IPS DF 6.9 (cell line): ENCODE results near the gene TANC1.

Experiments used
- DNase-seq: peaks from one replicate; pipeline ENCODE4 v3.0.0-alpha.2; 2013; ENCODE audit warnings: low read depth, low spot score
- H3K27ac ChIP-seq: one replicate; pipeline ENCODE4 v1.5.1; 2013; ENCODE audit warnings: low read length, control low read depth
- H3K27me3 ChIP-seq: 2 replicates; pipeline ENCODE4 v1.6.1; 2013; ENCODE audit warnings: mild to moderate bottlenecking, low read length; ENCODE audit not compliant: control insufficient read depth, insufficient read depth
- H3K36me3 ChIP-seq: 2 replicates; pipeline ENCODE4 v1.6.1; 2013; ENCODE audit warnings: low read length; ENCODE audit not compliant: control insufficient read depth, insufficient read depth
- H3K4me1 ChIP-seq: 2 replicates; pipeline ENCODE4 v1.6.1; 2013; ENCODE audit warnings: low read length; ENCODE audit not compliant: control insufficient read depth, insufficient read depth
- H3K4me3 ChIP-seq: 2 replicates; pipeline ENCODE4 v1.5.1; 2013; ENCODE audit warnings: mild to moderate bottlenecking, low read length
- H3K9me3 ChIP-seq: 2 replicates; pipeline ENCODE4 v1.6.1; 2013; ENCODE audit warnings: low read length, inconsistent platforms; ENCODE audit not compliant: control insufficient read depth, insufficient read depth
- WGBS: extraction: QIAGEN DNeasy Blood & Tissue Kit; methylation state at CpG from one replicate; pipeline ENCODE4 v1.1.7; 2013; ENCODE audit warnings: mixed read lengths, missing lambda C conversion rate; ENCODE audit not compliant: insufficient read length, insufficient coverage; 5-methylcytosine and 5-hydroxymethylcytosine counted together

Gene TANC1

GRCh38 chr2:159082119-159082518 is 113.7 kb downstream of the TANC1 start:
- Histone ChIP-seq H3K4me3 (no peak overlapping the region), H3K27ac (no peak overlapping the region), H3K4me1 (no peaks in the 10 kb centered on the region; the same call in 1 of the 2 replicates), H3K27me3 (no peaks in the 10 kb centered on the region), H3K9me3 (no peaks in the 10 kb centered on the region), H3K36me3 (no peaks in the 10 kb centered on the region)
- no peak for DNase-seq
- no CpG with 5 or more reads among the region's 4 CpGs for WGBS

- Histone ChIP-seq H3K4me3 (no peak overlapping the region), H3K27ac (no peak overlapping the region), H3K9me3 (no peaks in the 10 kb centered on the region), H3K27me3 (no peaks in the 10 kb centered on the region), H3K36me3 (no peaks in the 10 kb centered on the region), H3K4me1 (no peaks in the 10 kb centered on the region; the same call in 1 of the 2 replicates)
- DNase-seq, result no peak
- no CpG with 5 or more reads among the region's 7 CpGs for WGBS
Measured at GRCh38 chr2:159084384-159085370, 116.2 kb downstream of the TANC1 start.

- no peaks in the 10 kb centered on the region for H3K4me1 ChIP-seq
- no peaks in the 10 kb centered on the region for H3K36me3 ChIP-seq
- no peak for DNase-seq
- H3K27me3 ChIP-seq, result no peaks in the 10 kb centered on the region
- H3K27ac ChIP-seq, result no peak overlapping the region
- H3K9me3 ChIP-seq, result no peaks in the 10 kb centered on the region
- no peak overlapping the region for H3K4me3 ChIP-seq
- WGBS, result no CpG with 5 or more reads among the region's 1 CpG
Measured at GRCh38 chr2:159086342-159086741, 117.9 kb downstream of the TANC1 start.

GRCh38 chr2:159086826-159087225 is 118.4 kb downstream of the TANC1 start:
- Histone ChIP-seq H3K27me3 (no peaks in the 10 kb centered on the region), H3K4me1 (no peaks in the 10 kb centered on the region), H3K9me3 (no peaks in the 10 kb centered on the region), H3K36me3 (no peaks in the 10 kb centered on the region), H3K27ac (no peak overlapping the region), H3K4me3 (no peak overlapping the region)
- no CpG with 5 or more reads among the region's 4 CpGs for WGBS
- no peak for DNase-seq

GRCh38 chr2:159088906-159089305 is 120.5 kb downstream of the TANC1 start:
- Histone ChIP-seq H3K36me3 (no peaks in the 10 kb centered on the region), H3K27me3 (no peaks in the 10 kb centered on the region), H3K4me3 (no peak overlapping the region), H3K9me3 (no peaks in the 10 kb centered on the region), H3K4me1 (no peaks in the 10 kb centered on the region), H3K27ac (no peak overlapping the region)
- DNase-seq, result no peak
- no CpG with 5 or more reads among the region's 1 CpG for WGBS

- H3K4me1 ChIP-seq, result no peaks in the 10 kb centered on the region
- H3K27me3 ChIP-seq, result no peaks in the 10 kb centered on the region
- H3K9me3 ChIP-seq, result no peaks in the 10 kb centered on the region
- H3K4me3 ChIP-seq, result no peak overlapping the region
- no peak overlapping the region for H3K27ac ChIP-seq
- H3K36me3 ChIP-seq, result no peaks in the 10 kb centered on the region
- WGBS, result no CpG with 5 or more reads among the region's 3 CpGs
- no peak for DNase-seq
Measured at GRCh38 chr2:159089543-159089942, 121.1 kb downstream of the TANC1 start.

- no peaks in the 10 kb centered on the region for H3K27me3 ChIP-seq
- H3K9me3 ChIP-seq, result no peaks in the 10 kb centered on the region
- no peaks in the 10 kb centered on the region for H3K36me3 ChIP-seq
- H3K27ac ChIP-seq, result no peak overlapping the region
- DNase-seq, result no peak
- H3K4me1 ChIP-seq, result no peaks in the 10 kb centered on the region
- no CpG with 5 or more reads among the region's 11 CpGs for WGBS
- no peak overlapping the region for H3K4me3 ChIP-seq
Measured at GRCh38 chr2:159090514-159091201, 122.2 kb downstream of the TANC1 start.

GRCh38 chr2:159091381-159091780 is 122.9 kb downstream of the TANC1 start:
- Histone ChIP-seq H3K4me1 (no peaks in the 10 kb centered on the region), H3K27ac (no peak overlapping the region), H3K9me3 (no peaks in the 10 kb centered on the region; the same call in 1 of the 2 replicates), H3K36me3 (no peaks in the 10 kb centered on the region), H3K4me3 (no peak overlapping the region), H3K27me3 (no peaks in the 10 kb centered on the region)
- no CpG with 5 or more reads among the region's 2 CpGs for WGBS
- no peak for DNase-seq

- H3K36me3 ChIP-seq, result no peaks in the 10 kb centered on the region
- H3K4me3 ChIP-seq, result no peak overlapping the region
- no peaks in the 10 kb centered on the region for H3K27me3 ChIP-seq
- WGBS, result no CpG with 5 or more reads among the region's 4 CpGs
- no peaks in the 10 kb centered on the region; the same call in 1 of the 2 replicates for H3K9me3 ChIP-seq
- H3K27ac ChIP-seq, result no peak overlapping the region
- H3K4me1 ChIP-seq, result no peaks in the 10 kb centered on the region
- no peak for DNase-seq
Measured at GRCh38 chr2:159091976-159092375, 123.5 kb downstream of the TANC1 start.

GRCh38 chr2:159093497-159093896 is 125.1 kb downstream of the TANC1 start:
- Histone ChIP-seq H3K4me3 (no peak overlapping the region), H3K27ac (no peak overlapping the region), H3K27me3 (no peaks in the 10 kb centered on the region), H3K9me3 (no peaks in the 10 kb centered on the region; the same call in 1 of the 2 replicates), H3K36me3 (no peaks in the 10 kb centered on the region; the same call in 1 of the 2 replicates), H3K4me1 (no peaks in the 10 kb centered on the region)
- no CpG with 5 or more reads among the region's 2 CpGs for WGBS
- DNase-seq, result no peak
